Right forelimb (tissue), 1 donor: Measurements from ENCODE around the gene EED.
"Not testable (repeated sequence)": the region's sequence is repeated elsewhere in the genome, so short reads cannot be mapped to it uniquely, and the experiment has no call there.

ENCODE experiments used
- DNase-seq: peaks from one replicate; pipeline ENCODE4 v3.0.0-alpha.2; 2018

The EED gene

GRCh38 chr11:86219311-86220193 is 25.0 kb upstream of the EED start:
- DNase-seq = no peak

- DNase-seq = no peak
Observed at GRCh38 chr11:86220653-86221052, 23.9 kb upstream of the EED start.

- no peak for DNase-seq
Observed at GRCh38 chr11:86222081-86222480, 22.5 kb upstream of the EED start.

GRCh38 chr11:86224575-86224974 is 20.0 kb upstream of the EED start:
- DNase-seq = not testable (repeated sequence)

GRCh38 chr11:86225344-86225743 is 19.2 kb upstream of the EED start:
- not testable (repeated sequence) for DNase-seq

GRCh38 chr11:86228269-86229038 is 16.1 kb upstream of the EED start:
- no peak for DNase-seq

- not testable (repeated sequence) for DNase-seq
Observed at GRCh38 chr11:86229039-86229330, 15.6 kb upstream of the EED start.

- no peak for DNase-seq
Observed at GRCh38 chr11:86230179-86230804, 14.3 kb upstream of the EED start.

GRCh38 chr11:86230921-86231434 is 13.6 kb upstream of the EED start:
- no peak for DNase-seq

- DNase-seq = no peak
Observed at GRCh38 chr11:86232556-86232955, 12.0 kb upstream of the EED start.

GRCh38 chr11:86234831-86235461 is 9.6 kb upstream of the EED start:
- DNase-seq = no peak

GRCh38 chr11:86237267-86237804 is 7.2 kb upstream of the EED start:
- no peak for DNase-seq

- DNase-seq = no peak
Observed at GRCh38 chr11:86240164-86240563, 4.4 kb upstream of the EED start.

GRCh38 chr11:86241956-86242535 is 2.5 kb upstream of the EED start:
- DNase-seq = no peak

GRCh38 chr11:86243396-86243795 is 1.2 kb upstream of the EED start:
- no peak for DNase-seq

- DNase-seq = no peak
Observed at GRCh38 chr11:86244063-86244521, 461 bp upstream of the EED start.

GRCh38 chr11:86245369-86246292 is 1.1 kb downstream of the EED start:
- DNase-seq = no peak

- no peak for DNase-seq
Observed at GRCh38 chr11:86246293-86246675, 1.7 kb downstream of the EED start.

- DNase-seq = no peak
Observed at GRCh38 chr11:86247608-86248007, 3.1 kb downstream of the EED start.

GRCh38 chr11:86248609-86249008 is 4.1 kb downstream of the EED start:
- no peak for DNase-seq
